PC-9 (cell line): ENCODE measurements around the gene KRTAP10-10. TPM values are rescaled to one million over a fixed set of nuclear protein-coding genes. Genes with fewer than 3 reads are reported as not detected.

Source experiments
- BruUV-seq: library from RNA; stranded (reverse); fragments of 400-500 nt; replicated peaks from 2 replicates; lab custom pipeline; 2021; lab: Mats Ljungman, UMichigan
- CTCF ChIA-PET: fragments of 300-600 bp; sonication (Branson Sonifier 250); formaldehyde crosslinking; loops from one replicate; lab custom pipeline; 2022; ENCODE audit warnings: antibody characterized with exemption; lab: Charles Lee
- POLR2A ChIA-PET: fragments of 300-600 bp; sonication (Branson Sonifier 250); formaldehyde crosslinking; loops from one replicate; lab custom pipeline; 2022; ENCODE audit warnings: antibody characterized with exemption; ENCODE audit not compliant: unreplicated experiment; lab: Charles Lee
- DNase-seq, 2 experiments: peaks; one replicate each; pipeline versions ENCODE4 v3.0.0 to v3.0.0-alpha.2; 2015 to 2022; ENCODE audit warnings: mixed read lengths in 1 of 2
- H2AFZ ChIP-seq: fragments of 200-600 bp; sonication (generic); 2 replicates; pipeline ENCODE4 v1.8.1; 2017; ENCODE audit warnings: antibody characterized with exemption
- H3F3A ChIP-seq: fragments of 200-600 bp; sonication (generic); 2 replicates; pipeline ENCODE4 v1.8.1; 2017; ENCODE audit warnings: antibody characterized with exemption, mild to moderate bottlenecking, low read depth; ENCODE audit not compliant: insufficient read depth
- H3K27ac ChIP-seq: fragments of 200-600 bp; sonication (generic); 2 replicates; pipeline ENCODE4 v1.6.1; 2016; ENCODE audit warnings: mixed run types
- H3K27me3 ChIP-seq: fragments of 200-600 bp; sonication (generic); 2 replicates; pipeline ENCODE4 v1.6.1; 2016; ENCODE audit warnings: low read depth, mixed run types; ENCODE audit not compliant: insufficient read depth
- H3K36me3 ChIP-seq: fragments of 200-600 bp; sonication (generic); 2 replicates; pipeline ENCODE4 v1.6.1; 2016; ENCODE audit warnings: low read depth, mixed run types
- H3K4me1 ChIP-seq: fragments of 200-600 bp; sonication (generic); replicated peaks from 2 replicates; pipeline ENCODE4 v1.6.1; 2016; ENCODE audit warnings: mixed run types; ENCODE audit not compliant: insufficient read depth
- H3K4me2 ChIP-seq: fragments of 200-600 bp; sonication (generic); 2 replicates; pipeline ENCODE4 v1.6.1; 2017; ENCODE audit warnings: mixed run types
- H3K4me3 ChIP-seq: fragments of 200-600 bp; sonication (generic); 2 replicates; pipeline ENCODE4 v1.6.1; 2016; ENCODE audit warnings: mixed run types
- H3K79me2 ChIP-seq: fragments of 200-600 bp; sonication (generic); 2 replicates; pipeline ENCODE4 v1.6.1; 2017; ENCODE audit warnings: low read depth, mixed run types
- H3K9me2 ChIP-seq: fragments of 200-600 bp; sonication (generic); 2 replicates; pipeline ENCODE4 v1.8.1; 2017; ENCODE audit warnings: mild to moderate bottlenecking; ENCODE audit not compliant: insufficient read depth
- H3K9me3 ChIP-seq: fragments of 200-600 bp; sonication (generic); 2 replicates; pipeline ENCODE4 v1.8.1; 2016; ENCODE audit warnings: low read depth; ENCODE audit not compliant: insufficient read depth
- H4K20me1 ChIP-seq: fragments of 200-600 bp; sonication (generic); 2 replicates; pipeline ENCODE4 v1.8.1; 2017; ENCODE audit not compliant: insufficient read depth
- EZH2 ChIP-seq: fragments of 200-600 bp; sonication (generic); IDR thresholded peaks from 2 replicates; pipeline ENCODE4 v1.8.0; 2017; ENCODE audit warnings: antibody characterized with exemption, low read depth
- intact Hi-C: fragments of 100-400 bp; cut with micrococcal nuclease; formaldehyde crosslinking; loops from one replicate; pipeline ENCODE4 v1.10.0; 2022; ENCODE audit not compliant: unreplicated experiment
- total RNA-seq: library from RNA; stranded (reverse); gene quantifications from 2 replicates; pipeline ENCODE4 v1.2.3, GENCODE V29; 2021
- TF ChIP-seq, protein P1 (sequence below): fragments of 200-600 bp; sonication (generic); conservative IDR thresholded peaks from 2 replicates; pipeline ENCODE4 v1.6.1; 2017; ENCODE audit warnings: mixed run types, antibody characterized with exemption, mild to moderate bottlenecking, moderate library complexity

The KRTAP10-10 gene
- total RNA-seq, 1 experiment from 2014 or later, result not detected

DNA sequence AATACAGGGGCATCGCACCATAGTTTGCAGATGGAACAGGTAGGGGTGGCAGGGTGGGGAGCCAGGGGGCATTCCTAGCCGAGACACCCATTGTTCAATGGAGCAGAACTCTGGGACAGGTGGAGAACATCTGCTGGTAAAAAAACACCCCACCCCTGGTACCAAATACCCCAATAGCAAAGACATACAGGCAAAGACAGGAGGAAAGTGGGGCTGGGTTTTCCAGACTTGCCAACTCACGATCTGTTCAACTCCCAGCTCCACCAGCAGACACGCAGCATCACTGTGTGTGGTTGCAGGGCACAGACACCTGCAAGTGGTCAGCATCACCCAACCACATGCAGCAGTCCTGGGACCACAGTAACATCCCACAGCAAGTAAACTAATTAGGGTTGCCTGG, 25.6 kb upstream of the KRTAP10-10 start:
- DNase-seq, result no peak
- no peaks in the 10 kb centered on the region for H3K4me1 ChIP-seq
- no TSS peak for BruUV-seq
- ChIA-PET POLR2A (no interaction called here), CTCF (no interaction called here)
- intact Hi-C loops, result no loop called here
- no peak overlapping the region for H3K4me2 ChIP-seq
- H4K20me1 ChIP-seq, result no peaks in the 10 kb centered on the region
- H2AFZ ChIP-seq, result no peak overlapping the region
- no peaks in the 10 kb centered on the region for H3K9me3 ChIP-seq
- H3F3A ChIP-seq, result no peaks in the 10 kb centered on the region
- H3K36me3 ChIP-seq, result no peaks in the 10 kb centered on the region
- no peak overlapping the region for H3K4me3 ChIP-seq
- H3K79me2 ChIP-seq, result no peaks in the 10 kb centered on the region
- no peaks in the 10 kb centered on the region for H3K9me2 ChIP-seq
- no peak for TF ChIP-seq EZH2
- TF ChIP-seq, protein P1, sequence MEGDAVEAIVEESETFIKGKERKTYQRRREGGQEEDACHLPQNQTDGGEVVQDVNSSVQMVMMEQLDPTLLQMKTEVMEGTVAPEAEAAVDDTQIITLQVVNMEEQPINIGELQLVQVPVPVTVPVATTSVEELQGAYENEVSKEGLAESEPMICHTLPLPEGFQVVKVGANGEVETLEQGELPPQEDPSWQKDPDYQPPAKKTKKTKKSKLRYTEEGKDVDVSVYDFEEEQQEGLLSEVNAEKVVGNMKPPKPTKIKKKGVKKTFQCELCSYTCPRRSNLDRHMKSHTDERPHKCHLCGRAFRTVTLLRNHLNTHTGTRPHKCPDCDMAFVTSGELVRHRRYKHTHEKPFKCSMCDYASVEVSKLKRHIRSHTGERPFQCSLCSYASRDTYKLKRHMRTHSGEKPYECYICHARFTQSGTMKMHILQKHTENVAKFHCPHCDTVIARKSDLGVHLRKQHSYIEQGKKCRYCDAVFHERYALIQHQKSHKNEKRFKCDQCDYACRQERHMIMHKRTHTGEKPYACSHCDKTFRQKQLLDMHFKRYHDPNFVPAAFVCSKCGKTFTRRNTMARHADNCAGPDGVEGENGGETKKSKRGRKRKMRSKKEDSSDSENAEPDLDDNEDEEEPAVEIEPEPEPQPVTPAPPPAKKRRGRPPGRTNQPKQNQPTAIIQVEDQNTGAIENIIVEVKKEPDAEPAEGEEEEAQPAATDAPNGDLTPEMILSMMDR, result no peak
- no peak overlapping the region for H3K27ac ChIP-seq
- peaks cover 46% of the 10 kb centered on the region for H3K27me3 ChIP-seq

GRCh38 chr21:44612029-44612486, 25.1 kb upstream of the KRTAP10-10 start, which contains the start of gene KRTAP10-8:
Gene KRTAP10-8 (plus strand): TSS chr21:44612079. CDS start chr21:44612101, 22 bp downstream.
- TF ChIP-seq EZH2, result no peak
- TF ChIP-seq, protein P1, result no peak
- H3K9me3 ChIP-seq, result no peaks in the 10 kb centered on the region
- H3K4me2 ChIP-seq, result no peak within 1 kb of the TSS
- peaks cover 45% of the 10 kb centered on the region for H3K27me3 ChIP-seq
- BruUV-seq, result no TSS peak
- no peaks in the 10 kb centered on the region for H3F3A ChIP-seq
- intact Hi-C loops, result no loop called here
- H3K27ac ChIP-seq, result no peak within 1 kb of the TSS
- no peak for DNase-seq
- no peaks in the 10 kb centered on the region for H3K9me2 ChIP-seq
- no peaks in the 10 kb centered on the region for H3K79me2 ChIP-seq
- no peaks in the 10 kb centered on the region for H4K20me1 ChIP-seq
- POLR2A ChIA-PET, result no interaction called here
- CTCF ChIA-PET, result no interaction called here
- H2AFZ ChIP-seq, result no peak within 1 kb of the TSS
- no peaks in the 10 kb centered on the region for H3K4me1 ChIP-seq
- H3K36me3 ChIP-seq, result no peaks in the 10 kb centered on the region
- no peak within 1 kb of the TSS for H3K4me3 ChIP-seq

DNA sequence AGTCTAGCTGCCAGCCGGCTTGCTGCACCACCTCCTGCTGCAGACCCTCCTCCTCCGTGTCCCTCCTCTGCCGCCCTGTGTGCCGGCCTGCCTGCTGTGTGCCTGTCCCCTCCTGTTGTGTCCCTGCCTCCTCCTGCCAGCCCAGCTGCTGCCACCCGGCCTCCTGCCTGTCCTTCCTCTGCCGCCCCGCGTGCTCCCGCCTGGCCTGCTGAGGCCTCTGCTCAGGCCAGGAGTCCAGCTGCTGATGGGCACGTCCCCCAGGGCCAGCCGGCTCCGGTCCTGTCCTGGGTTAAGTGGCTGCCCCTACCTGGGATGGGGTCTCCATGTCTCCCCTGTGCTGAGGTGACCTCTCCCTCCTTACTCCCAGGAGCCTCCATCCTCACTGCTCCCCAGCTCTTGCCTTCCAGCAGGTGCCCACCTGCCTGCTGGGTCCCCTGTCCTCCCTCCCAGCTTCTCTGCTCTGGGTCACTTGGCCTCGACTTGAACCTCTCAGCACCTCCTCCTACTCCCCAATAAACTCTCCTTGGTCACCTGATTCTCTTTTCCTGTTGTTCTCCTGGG, 24.4 kb upstream of the KRTAP10-10 start:
- Histone ChIP-seq H3K9me3 (no peaks in the 10 kb centered on the region), H3F3A (no peaks in the 10 kb centered on the region), H2AFZ (no peak overlapping the region), H3K36me3 (no peaks in the 10 kb centered on the region), H3K9me2 (no peaks in the 10 kb centered on the region), H3K27ac (no peak overlapping the region), H3K4me1 (no peaks in the 10 kb centered on the region), H3K79me2 (no peaks in the 10 kb centered on the region), H3K4me2 (no peak overlapping the region), H3K27me3 (peaks cover 45% of the 10 kb centered on the region), H4K20me1 (no peaks in the 10 kb centered on the region), H3K4me3 (no peak overlapping the region)
- no TSS peak for BruUV-seq
- no peak for DNase-seq
- TF ChIP-seq, protein P1, result no peak
- no peak for TF ChIP-seq EZH2
- intact Hi-C loops, result no loop called here
- ChIA-PET POLR2A (no interaction called here), CTCF (no interaction called here)
